K562 (cell line): ENCODE results near the gene IGDCC3. TPM values are rescaled to one million over a fixed set of nuclear protein-coding genes. Genes with fewer than 3 reads are reported as not detected.

ENCODE experiments used
- ATAC-seq: fragments of 200-7000 bp; cut with Tn5 transposase; 3 replicates; pipeline ENCODE4 v1.9.1; 2020; ENCODE audit warnings: moderate library complexity
- BruUV-seq: library from RNA; stranded (reverse); fragments of 400-500 nt; replicated peaks from 2 replicates; lab custom pipeline; 2021; lab: Mats Ljungman, UMichigan
- CTCF ChIA-PET: fragments of 300-600 bp; formaldehyde crosslinking; extraction: SDS; loops from one replicate; lab custom pipeline; 2021; ENCODE audit warnings: low intra/inter-chr PET ratio; lab: Yijun Ruan, JAX
- POLR2A ChIA-PET: fragments of 300-600, 350-650 bp; sonication (Branson Sonifier 250); formaldehyde crosslinking; extraction: SDS; loops from one replicate; lab custom pipeline; 2021; ENCODE audit warnings: antibody characterized with exemption, inconsistent platforms; lab: Yijun Ruan, JAX
- DNase-seq, 4 experiments: peaks; one replicate each; pipeline versions ENCODE4 v3.0.0 to v3.0.0-alpha.2; 2011 to 2018; ENCODE audit warnings: low spot score in 3 of 4, mixed read lengths in 3 of 4; ENCODE audit errors: extremely low read depth in 1 of 4
- FAIRE-seq: peaks from 2 replicates; lab custom pipeline; 2011; peaks lifted over from hg19 to GRCh38; lab: Jason Lieb, UNC
- H2AFZ ChIP-seq: 2 replicates; pipeline ENCODE4 v1.6.0; 2011; ENCODE audit warnings: low read depth, low read length, control low read depth, inconsistent platforms
- H3K27ac ChIP-seq: fragments of 200-600 bp; 3 replicates; pipeline ENCODE4 v1.8.0; 2011; ENCODE audit warnings: low read depth, mild to moderate bottlenecking, control low read depth, inconsistent platforms, low read length, moderate library complexity, mixed read lengths; ENCODE audit errors: extremely low read depth
- H3K27me3 ChIP-seq, 2 experiments: fragments of 300-600 bp in 1 of 2; 2 replicates in 1 of 2; 3 replicates in 1 of 2; pipeline versions ENCODE4 v1.6.0 to v1.8.0; 2011; ENCODE audit warnings: inconsistent platforms in 2 of 2, low read length in 2 of 2, mild to moderate bottlenecking in 1 of 2, mixed read lengths in 1 of 2, moderate library complexity in 1 of 2; ENCODE audit not compliant: control insufficient read depth in 2 of 2, insufficient read depth in 2 of 2
- H3K36me3 ChIP-seq: fragments of 300-600 bp; 3 replicates; pipeline ENCODE4 v1.8.0; 2011; ENCODE audit warnings: mild to moderate bottlenecking, low read length, inconsistent platforms; ENCODE audit not compliant: control insufficient read depth, insufficient read depth
- H3K4me1 ChIP-seq, 2 experiments: fragments of 200-600 bp in 1 of 2; replicated peaks in 1 of 2; 2 replicates in 1 of 2; 3 replicates in 1 of 2; pipeline versions ENCODE4 v1.5.1 to v1.8.0; 2011; ENCODE audit warnings: inconsistent platforms in 2 of 2, low read length in 2 of 2, mild to moderate bottlenecking in 1 of 2, mixed read lengths in 1 of 2, moderate library complexity in 1 of 2; ENCODE audit not compliant: control insufficient read depth in 2 of 2, insufficient read depth in 2 of 2
- H3K4me2 ChIP-seq: 2 replicates; pipeline ENCODE4 v1.6.1; 2011; ENCODE audit warnings: low read length, control low read depth, inconsistent platforms, mixed read lengths; ENCODE audit not compliant: insufficient read depth
- H3K4me3 ChIP-seq: fragments of 200-600 bp; sonication (generic), shearing (Covaris generic); 2 replicates; pipeline ENCODE4 v1.5.1; 2016; ENCODE audit warnings: control low read depth, inconsistent platforms
- H3K79me2 ChIP-seq: fragments of 200-600 bp; 3 replicates; pipeline ENCODE4 v1.8.0; 2011; ENCODE audit warnings: low read length, inconsistent platforms; ENCODE audit not compliant: control insufficient read depth, insufficient read depth
- H3K9ac ChIP-seq, 2 experiments: 2 replicates each; pipeline versions ENCODE4 v1.6.0 to v1.6.1; 2011; ENCODE audit warnings: low read depth in 2 of 2, low read length in 2 of 2, control low read depth in 1 of 2, inconsistent platforms in 1 of 2, mild to moderate bottlenecking in 1 of 2, mixed read lengths in 1 of 2; ENCODE audit not compliant: insufficient read depth in 1 of 2
- H3K9me1 ChIP-seq: one replicate; pipeline ENCODE4 v1.6.0; 2011; ENCODE audit warnings: inconsistent platforms, mild to moderate bottlenecking, low read length, moderate library complexity; ENCODE audit not compliant: control insufficient read depth, insufficient read depth
- H3K9me3 ChIP-seq: replicated peaks from 2 replicates; pipeline ENCODE4 v1.5.1; 2011; ENCODE audit warnings: low read depth, low read length, inconsistent platforms; ENCODE audit not compliant: control insufficient read depth, insufficient read depth
- H4K20me1 ChIP-seq: replicated peaks from 2 replicates; pipeline ENCODE4 v1.6.1; 2011; ENCODE audit warnings: low read length, inconsistent platforms, mixed read lengths; ENCODE audit not compliant: control insufficient read depth, insufficient read depth
- ATF1 ChIP-seq, 2 experiments: fragments of 450-650 bp in 1 of 2; IDR thresholded peaks; 2 replicates each; pipeline ENCODE4 v1.6.1; 2016; ENCODE audit warnings: missing compliant biosample characterization in 1 of 2, missing genetic modification characterization in 1 of 2
- CBX2 ChIP-seq: fragments of 200-600 bp; sonication (generic); IDR thresholded peaks from one replicate; pipeline ENCODE4 v1.6.1; 2012; ENCODE audit warnings: mild to moderate bottlenecking, low read length, inconsistent platforms; ENCODE audit not compliant: insufficient read depth, poor library complexity, severe bottlenecking
- FOXA1 ChIP-seq: fragments of 450-650 bp; IDR thresholded peaks from 2 replicates; pipeline ENCODE4 v1.6.1; 2016; ENCODE audit warnings: mild to moderate bottlenecking, borderline replicate concordance
- FOXA3 ChIP-seq, 2 experiments: fragments of 450-650 bp in 1 of 2; sonication (generic) in 1 of 2; formaldehyde crosslinking; IDR thresholded peaks in 1 of 2; conservative IDR thresholded peaks in 1 of 2; 2 replicates each; pipeline versions ENCODE4 v1.4.0 to v1.8.0; 2020 to 2022; ENCODE audit warnings: mild to moderate bottlenecking in 2 of 2, missing genetic modification reagents in 1 of 2
- JUN ChIP-seq, 2 experiments: sonication (generic) in 1 of 2; formaldehyde crosslinking in 1 of 2; IDR thresholded peaks; 2 replicates each; pipeline versions ENCODE4 v1.6.1 to v1.8.0; 2012 to 2022; ENCODE audit warnings: borderline replicate concordance in 2 of 2, mild to moderate bottlenecking in 2 of 2, improper control_type of control experiment in 1 of 2, low read depth in 1 of 2, low read length in 1 of 2, missing genetic modification reagents in 1 of 2
- MCM2 ChIP-seq: fragments of 450-650 bp; IDR thresholded peaks from 2 replicates; pipeline ENCODE4 v1.6.1; 2017; ENCODE audit warnings: low read depth, mild to moderate bottlenecking
- NCOA2 ChIP-seq, 2 experiments: fragments of 450-650 bp; IDR thresholded peaks; 2 replicates each; pipeline ENCODE4 v1.6.1; 2018; ENCODE audit warnings: mild to moderate bottlenecking in 2 of 2, moderate library complexity in 1 of 2; ENCODE audit not compliant: partially characterized antibody in 2 of 2
- NCOR1 ChIP-seq: fragments of 450-650 bp; IDR thresholded peaks from 2 replicates; pipeline ENCODE4 v1.6.1; 2016; ENCODE audit warnings: mild to moderate bottlenecking, moderate library complexity
- NR2F6 ChIP-seq: fragments of 450-650 bp; formaldehyde crosslinking; IDR thresholded peaks from 2 replicates; pipeline ENCODE4 v1.4.0; 2020; ENCODE audit warnings: mild to moderate bottlenecking
- PCBP2 ChIP-seq: fragments of 200-400 bp; formaldehyde crosslinking; IDR thresholded peaks from 2 replicates; pipeline ENCODE4 v1.6.1; 2018; ENCODE audit warnings: low read length, low read depth, mild to moderate bottlenecking, moderate library complexity; ENCODE audit not compliant: poor library complexity, severe bottlenecking
- PHTF2 ChIP-seq: fragments of 250-450 bp; sonication (Bioruptor Pico); IDR thresholded peaks from 2 replicates; pipeline ENCODE4 v1.5.0; 2021; ENCODE audit warnings: mild to moderate bottlenecking
- TRIM28 ChIP-seq: fragments of 450-650 bp; IDR thresholded peaks from 2 replicates; pipeline ENCODE4 v1.6.1; 2017
- ZBTB17 ChIP-seq: fragments of 450-650 bp; formaldehyde crosslinking; IDR thresholded peaks from 2 replicates; pipeline ENCODE4 v1.4.0; 2020; ENCODE audit warnings: mild to moderate bottlenecking
- ZBTB34 ChIP-seq: fragments of 250-450 bp; sonication (Bioruptor Pico); IDR thresholded peaks from 2 replicates; pipeline ENCODE4 v1.8.0; 2021; ENCODE audit warnings: mild to moderate bottlenecking, moderate library complexity
- WGBS: fragments of 100-300 bp; shearing (Covaris generic); methylation state at CpG from one replicate; pipeline ENCODE4 v1.1.6; 2016; ENCODE audit warnings: low coverage, mixed read lengths; ENCODE audit not compliant: insufficient coverage; ENCODE audit errors: missing lambda C conversion rate; 5-methylcytosine and 5-hydroxymethylcytosine counted together
- in situ Hi-C: fragments of 300-500 bp; cut with MboI; formaldehyde crosslinking; loops from 4 replicates; pipeline ENCODE4 v1.15.0; 2018; ENCODE audit warnings: inconsistent platforms, mixed read lengths
- intact Hi-C: fragments of 100-400 bp; cut with micrococcal nuclease; formaldehyde crosslinking; loops from 2 replicates; pipeline ENCODE4 v1.14.2; 2022
- polyA plus RNA-seq, 8 experiments: library from polyadenylated mRNA; depleted of rRNA in 4 of 8; stranded (reverse) in 5 of 8; unstranded in 3 of 8; fragments of >200 nt; fragmentation: Nextera tagmentation in 2 of 8; fragmentation: Illumina TruSeq in 1 of 8; extraction: Ambion mirVana in 2 of 8; extraction: Trizol in 1 of 8; gene quantifications; 2 replicates each; pipeline versions ENCODE4 v1.2.1 to v1.2.3, GENCODE V29; 2011 to 2014; ENCODE audit warnings: inconsistent platforms in 1 of 8, missing spikeins in 1 of 8
- total RNA-seq, 7 experiments: library from RNA; depleted of rRNA in 6 of 7; stranded (reverse); fragments of >200 nt in 6 of 7; fragmentation: Illumina TruSeq in 2 of 7; extraction: Trizol in 2 of 7; gene quantifications; 2 replicates each; pipeline versions ENCODE4 v1.2.1 to v1.2.3, GENCODE V29; 2011 to 2021; ENCODE audit warnings: low replicate concordance in 1 of 7
- TF ChIP-seq, protein P1 (sequence below): fragments of 250-450 bp; sonication (Bioruptor Pico); IDR thresholded peaks from 2 replicates; pipeline ENCODE4 v1.8.0; 2021; ENCODE audit warnings: moderate library complexity, mild to moderate bottlenecking, inconsistent platforms
- TF ChIP-seq, protein P2 (sequence below): fragments of 250-450 bp; sonication (Bioruptor Pico); IDR thresholded peaks from 2 replicates; pipeline ENCODE4 v1.8.0; 2022; ENCODE audit warnings: inconsistent platforms, mild to moderate bottlenecking, moderate library complexity, borderline replicate concordance
- TF ChIP-seq, protein P3 (sequence below): sonication (generic); formaldehyde crosslinking; IDR thresholded peaks from 2 replicates; pipeline ENCODE4 v1.8.0; 2022; ENCODE audit warnings: mild to moderate bottlenecking, missing genetic modification reagents

Gene IGDCC3
- total and polyA plus RNA-seq, 9 of the 15 experiments (the other 6 are each of a cell fraction or from before 2014, with no cell fraction given), result not detected

DNA sequence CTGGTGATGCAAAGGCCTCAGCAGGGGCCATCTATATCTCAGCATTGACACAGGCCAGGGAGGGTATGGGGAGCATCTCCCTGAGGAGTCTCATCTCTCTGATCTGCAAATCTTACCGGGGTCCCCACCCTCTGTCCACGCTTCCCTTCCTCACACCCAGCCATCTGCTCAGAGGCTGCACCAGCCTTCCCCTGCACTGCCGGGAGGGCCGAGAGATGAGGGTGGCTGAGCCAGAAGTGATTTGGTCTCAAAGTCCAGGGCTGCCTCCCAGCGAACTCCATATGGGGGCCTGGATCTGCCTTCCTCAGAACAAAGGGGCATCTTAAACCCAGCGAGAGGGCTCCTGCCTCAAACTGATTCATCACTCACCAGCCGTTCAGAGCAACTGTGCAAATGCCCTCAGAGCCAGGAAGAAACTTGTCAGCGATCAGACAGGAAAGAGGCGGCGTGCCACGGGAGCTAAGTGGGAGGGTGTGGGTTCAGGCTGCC lies 4.6 kb downstream of the IGDCC3 start (continued):
- TF ChIP-seq MCM2 (no peak), CBX2 (no peak), ZBTB17 (CRISPR knock-in tag) (no peak)

DNA sequence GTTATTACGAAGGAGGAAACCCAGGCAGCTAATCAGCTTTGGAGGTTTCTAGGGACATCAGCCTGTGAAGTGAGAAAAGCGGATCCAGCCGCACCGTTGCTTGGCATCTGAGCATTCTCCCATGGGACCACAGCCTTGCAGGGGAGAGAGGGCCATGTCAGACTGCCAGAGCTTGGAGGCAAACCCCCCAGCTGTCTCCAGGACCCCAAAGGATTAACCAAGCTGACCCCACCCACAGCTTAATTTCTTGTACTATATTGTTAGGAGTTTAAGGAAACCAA lies 5.1 kb downstream of the IGDCC3 start:
- in situ Hi-C loops, result no loop called here
- H3K9me3 ChIP-seq, result no peaks in the 10 kb centered on the region
- intact Hi-C loops, result no loop called here
- no peak overlapping the region for H2AFZ ChIP-seq
- H3K4me2 ChIP-seq, result no peak overlapping the region
- no peak overlapping the region for H3K27ac ChIP-seq
- H3K79me2 ChIP-seq, result no peaks in the 10 kb centered on the region
- ChIA-PET POLR2A (interaction anchor here (1.4 kb wide), 1 partner anchor 10 kb away, joined by 3 read pairs; no protein-coding TSS in a partner anchor), CTCF (no interaction called here)
- H4K20me1 ChIP-seq, result peaks cover 20% of the 10 kb centered on the region
- H3K27me3 ChIP-seq, result peaks cover 44 to 67% of the 10 kb centered on the region in 2 experiments
- peaks cover 2% of the 10 kb centered on the region for H3K9me1 ChIP-seq
- DNase-seq (no peak), FAIRE-seq (no peak), ATAC-seq (no peak)
- BruUV-seq, result no TSS peak
- WGBS, result 0% methylated on average over 4 of the region's 4 CpGs
- H3K36me3 ChIP-seq, result no peaks in the 10 kb centered on the region
- no peak overlapping the region for H3K4me3 ChIP-seq
- peaks cover 0 to 10% of the 10 kb centered on the region in 2 experiments; a peak in 1 of 5 replicates for H3K4me1 ChIP-seq
- H3K9ac ChIP-seq, result no peak overlapping the region
- TF ChIP-seq NCOR1, result no peak
- TF ChIP-seq, protein P1, sequence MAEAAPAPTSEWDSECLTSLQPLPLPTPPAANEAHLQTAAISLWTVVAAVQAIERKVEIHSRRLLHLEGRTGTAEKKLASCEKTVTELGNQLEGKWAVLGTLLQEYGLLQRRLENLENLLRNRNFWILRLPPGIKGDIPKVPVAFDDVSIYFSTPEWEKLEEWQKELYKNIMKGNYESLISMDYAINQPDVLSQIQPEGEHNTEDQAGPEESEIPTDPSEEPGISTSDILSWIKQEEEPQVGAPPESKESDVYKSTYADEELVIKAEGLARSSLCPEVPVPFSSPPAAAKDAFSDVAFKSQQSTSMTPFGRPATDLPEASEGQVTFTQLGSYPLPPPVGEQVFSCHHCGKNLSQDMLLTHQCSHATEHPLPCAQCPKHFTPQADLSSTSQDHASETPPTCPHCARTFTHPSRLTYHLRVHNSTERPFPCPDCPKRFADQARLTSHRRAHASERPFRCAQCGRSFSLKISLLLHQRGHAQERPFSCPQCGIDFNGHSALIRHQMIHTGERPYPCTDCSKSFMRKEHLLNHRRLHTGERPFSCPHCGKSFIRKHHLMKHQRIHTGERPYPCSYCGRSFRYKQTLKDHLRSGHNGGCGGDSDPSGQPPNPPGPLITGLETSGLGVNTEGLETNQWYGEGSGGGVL (CRISPR knock-in tag), result no peak
- no peak for TF ChIP-seq ATF1 (CRISPR knock-in tag; IDR thresholded peaks at IDR 0.05)
- no peak for TF ChIP-seq ATF1 (tag; IDR thresholded peaks at IDR 0.05)
- TF ChIP-seq PCBP2, result no peak
- no peak for TF ChIP-seq FOXA3 (CRISPR knock-in tag; conservative IDR thresholded peaks at IDR 0.05 in 1 of 2, IDR thresholded peaks at IDR 0.05 in 1 of 2)
- TF ChIP-seq NCOA2 (IDR thresholded peaks at IDR 0.05; ENCODE audit: partially characterized antibody in 2 of 2), result no peak
- TF ChIP-seq TRIM28, result no peak
- no peak for TF ChIP-seq PHTF2
- TF ChIP-seq, protein P2, sequence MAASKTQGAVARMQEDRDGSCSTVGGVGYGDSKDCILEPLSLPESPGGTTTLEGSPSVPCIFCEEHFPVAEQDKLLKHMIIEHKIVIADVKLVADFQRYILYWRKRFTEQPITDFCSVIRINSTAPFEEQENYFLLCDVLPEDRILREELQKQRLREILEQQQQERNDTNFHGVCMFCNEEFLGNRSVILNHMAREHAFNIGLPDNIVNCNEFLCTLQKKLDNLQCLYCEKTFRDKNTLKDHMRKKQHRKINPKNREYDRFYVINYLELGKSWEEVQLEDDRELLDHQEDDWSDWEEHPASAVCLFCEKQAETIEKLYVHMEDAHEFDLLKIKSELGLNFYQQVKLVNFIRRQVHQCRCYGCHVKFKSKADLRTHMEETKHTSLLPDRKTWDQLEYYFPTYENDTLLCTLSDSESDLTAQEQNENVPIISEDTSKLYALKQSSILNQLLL (CRISPR knock-in tag), result no peak
- TF ChIP-seq, protein P3, sequence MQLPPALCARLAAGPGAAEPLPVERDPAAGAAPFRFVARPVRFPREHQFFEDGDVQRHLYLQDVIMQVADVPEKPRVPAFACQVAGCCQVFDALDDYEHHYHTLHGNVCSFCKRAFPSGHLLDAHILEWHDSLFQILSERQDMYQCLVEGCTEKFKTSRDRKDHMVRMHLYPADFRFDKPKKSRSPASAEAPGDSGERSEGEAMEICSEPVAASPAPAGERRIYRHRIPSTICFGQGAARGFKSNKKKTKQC (CRISPR knock-in tag), result no peak
- no peak for TF ChIP-seq NR2F6 (CRISPR knock-in tag)
- no peak for TF ChIP-seq FOXA1
- no peak for TF ChIP-seq JUN (IDR thresholded peaks at IDR 0.05; ENCODE audit: borderline replicate concordance, low read depth, low read length)
- TF ChIP-seq JUN (CRISPR knock-in tag; IDR thresholded peaks at IDR 0.05; ENCODE audit: borderline replicate concordance), result no peak
- no peak for TF ChIP-seq ZBTB34 (CRISPR knock-in tag)
